Activated naive CD8-positive, alpha-beta T cell treated with anti-CD3 and anti-CD28 coated beads for 36 hours (primary cell): ENCODE results near the gene HOMER1. TPM values are rescaled to one million over a fixed set of nuclear protein-coding genes. Genes with fewer than 3 reads are reported as not detected.
"Not testable (repeated sequence)": the region's sequence is repeated elsewhere in the genome, so short reads cannot be mapped to it uniquely, and the experiment has no call there.

Source experiments
- DNase-seq: peaks from one replicate; pipeline ENCODE4 v3.0.0; 2021
- H3K27ac Mint-ChIP-seq: one replicate; pipeline ENCODE4 v1.8.0; 2022; ENCODE audit warnings: mild to moderate bottlenecking, moderate library complexity, mixed read lengths
- H3K27me3 Mint-ChIP-seq: one replicate; pipeline ENCODE4 v1.8.0; 2022; ENCODE audit warnings: mild to moderate bottlenecking, mixed read lengths
- H3K36me3 Mint-ChIP-seq: one replicate; pipeline ENCODE4 v1.8.0; 2021; ENCODE audit warnings: mild to moderate bottlenecking, mixed read lengths
- H3K4me1 Mint-ChIP-seq: one replicate; pipeline ENCODE4 v1.8.0; 2021; ENCODE audit warnings: mixed read lengths
- H3K4me3 Mint-ChIP-seq: one replicate; pipeline ENCODE4 v1.8.0; 2022; ENCODE audit warnings: mild to moderate bottlenecking, moderate library complexity, mixed read lengths
- H3K9me3 Mint-ChIP-seq: one replicate; pipeline ENCODE4 v1.8.0; 2022; ENCODE audit warnings: mixed read lengths
- total RNA-seq, 2 experiments: library from RNA; stranded (reverse); gene quantifications; one replicate each; pipeline ENCODE4 v1.2.3, GENCODE V29; 2021

HOMER1 gene
- total RNA-seq, 2 experiments from 2014 or later = 12.8 to 13.0 TPM

GRCh38 chr5:79386679-79387078 lies 127.3 kb downstream of the HOMER1 start:
- no peak overlapping the region for H3K27ac Mint-ChIP-seq
- H3K27me3 Mint-ChIP-seq = no peaks in the 10 kb centered on the region
- no peak overlapping the region for H3K4me3 Mint-ChIP-seq
- H3K36me3 Mint-ChIP-seq = peaks cover 38% of the 10 kb centered on the region
- H3K9me3 Mint-ChIP-seq = peaks cover 29% of the 10 kb centered on the region
- no peaks in the 10 kb centered on the region for H3K4me1 Mint-ChIP-seq
- DNase-seq = no peak

DNA sequence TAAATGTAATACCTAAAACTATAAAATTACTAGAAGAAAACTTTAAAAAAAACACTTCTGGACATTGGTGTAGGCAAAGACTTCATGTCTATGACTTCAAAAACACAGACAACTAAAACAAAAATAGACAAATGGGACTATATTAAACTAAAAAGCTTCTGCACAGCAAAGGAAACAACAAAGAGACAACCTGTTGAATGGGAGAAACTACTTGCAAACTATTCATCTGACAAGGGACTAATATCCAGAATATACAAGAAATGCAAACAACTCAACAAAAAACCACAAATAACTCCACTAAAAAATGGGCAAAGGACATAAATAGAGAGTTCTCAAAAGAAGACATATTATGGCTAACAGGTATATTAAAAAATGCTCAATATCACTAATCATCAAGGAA lies 128.8 kb downstream of the HOMER1 start:
- H3K4me3 Mint-ChIP-seq, H3K27me3 Mint-ChIP-seq, DNase-seq, H3K27ac Mint-ChIP-seq, H3K4me1 Mint-ChIP-seq: not testable (repeated sequence)
- peaks cover 47% of the 10 kb centered on the region for H3K36me3 Mint-ChIP-seq
- H3K9me3 Mint-ChIP-seq = peaks cover 35% of the 10 kb centered on the region

- Mint-ChIP-seq H3K4me1 (no peaks in the 10 kb centered on the region), H3K4me3 (no peak overlapping the region), H3K27ac (no peak overlapping the region), H3K27me3 (no peaks in the 10 kb centered on the region), H3K9me3 (peaks cover 24% of the 10 kb centered on the region), H3K36me3 (peaks cover 32% of the 10 kb centered on the region)
- no peak for DNase-seq
These were observed 135.3 kb downstream of the HOMER1 start for GRCh38 chr5:79378510-79379186.

- H3K27ac Mint-ChIP-seq = no peak overlapping the region
- no peak for DNase-seq
- no peaks in the 10 kb centered on the region for H3K9me3 Mint-ChIP-seq
- peaks cover 10% of the 10 kb centered on the region for H3K27me3 Mint-ChIP-seq
- no peaks in the 10 kb centered on the region for H3K4me1 Mint-ChIP-seq
- no peak overlapping the region for H3K4me3 Mint-ChIP-seq
- peaks cover 2% of the 10 kb centered on the region for H3K36me3 Mint-ChIP-seq
These were observed 156.5 kb downstream of the HOMER1 start for GRCh38 chr5:79357398-79357797.

DNA sequence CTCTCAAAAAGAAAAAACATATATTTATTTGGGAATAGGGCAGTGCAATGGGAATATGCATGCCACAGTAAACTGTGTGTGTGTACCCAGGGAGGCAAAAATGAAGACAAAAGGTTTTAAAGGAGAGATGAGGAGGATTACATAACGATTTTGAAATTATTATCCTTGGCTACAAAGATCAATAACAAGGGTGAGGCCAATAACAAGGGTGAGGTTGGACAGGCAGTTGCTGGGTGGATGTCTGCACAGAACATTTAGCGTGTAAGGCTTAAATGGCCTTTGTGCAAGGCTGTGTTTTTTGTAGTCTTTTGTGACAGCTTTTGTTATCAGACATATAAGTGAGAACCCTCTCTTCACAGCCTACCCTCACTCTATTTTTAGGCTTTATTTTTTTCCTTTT lies 164.1 kb downstream of the HOMER1 start:
- Mint-ChIP-seq H3K9me3 (no peaks in the 10 kb centered on the region), H3K4me1 (no peaks in the 10 kb centered on the region), H3K27me3 (no peaks in the 10 kb centered on the region), H3K27ac (no peak overlapping the region), H3K4me3 (no peak overlapping the region), H3K36me3 (no peaks in the 10 kb centered on the region)
- no peak for DNase-seq

DNA sequence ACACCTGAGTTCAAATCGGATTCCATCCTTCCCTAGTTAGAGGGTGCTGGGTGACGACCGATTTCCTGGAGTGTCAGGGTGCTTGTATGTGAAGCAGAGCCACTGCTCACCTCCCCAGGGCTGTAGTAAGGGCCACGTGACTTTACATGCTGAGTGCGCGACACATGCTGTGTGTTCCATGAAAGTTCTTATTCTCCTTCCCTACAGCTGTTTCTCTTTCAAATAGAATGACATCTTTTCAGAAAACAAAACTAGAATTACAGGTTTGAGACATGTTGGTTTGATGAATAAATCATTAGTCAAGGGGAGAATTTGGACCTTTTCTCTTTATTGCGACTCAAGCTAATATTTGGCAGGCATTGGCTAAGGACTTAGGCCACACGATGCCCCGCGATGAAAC lies 164.9 kb downstream of the HOMER1 start:
- H3K27ac Mint-ChIP-seq = no peak overlapping the region
- H3K4me3 Mint-ChIP-seq = no peak overlapping the region
- no peaks in the 10 kb centered on the region for H3K27me3 Mint-ChIP-seq
- H3K9me3 Mint-ChIP-seq = no peaks in the 10 kb centered on the region
- H3K36me3 Mint-ChIP-seq = no peaks in the 10 kb centered on the region
- no peak for DNase-seq
- no peaks in the 10 kb centered on the region for H3K4me1 Mint-ChIP-seq

DNA sequence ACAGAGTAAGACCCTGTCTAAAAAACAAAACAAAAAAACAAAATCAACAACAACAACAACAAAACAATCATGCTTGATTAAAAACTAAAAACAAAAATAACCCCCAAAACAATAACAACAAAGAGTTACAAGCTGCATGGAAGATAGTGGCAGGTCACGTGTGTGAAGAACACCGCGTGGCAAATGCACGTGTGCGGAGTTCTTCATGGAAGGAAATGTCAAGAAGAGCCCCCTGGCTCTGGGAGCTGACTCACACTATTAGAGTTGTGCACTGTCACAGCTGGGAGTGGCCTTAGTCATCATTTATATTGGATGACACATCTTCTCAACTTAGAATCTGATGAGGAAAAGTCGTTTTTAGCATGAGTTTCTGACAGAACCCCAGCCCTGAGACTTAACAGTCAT lies 167.5 kb downstream of the HOMER1 start:
- Mint-ChIP-seq H3K27ac (no peak overlapping the region), H3K36me3 (no peaks in the 10 kb centered on the region), H3K27me3 (peaks cover 4% of the 10 kb centered on the region), H3K4me1 (no peaks in the 10 kb centered on the region), H3K4me3 (no peak overlapping the region), H3K9me3 (no peaks in the 10 kb centered on the region)
- DNase-seq = no peak

GRCh38 chr5:79333852-79334557 lies 179.9 kb downstream of the HOMER1 start:
- peaks cover 6% of the 10 kb centered on the region for H3K9me3 Mint-ChIP-seq
- H3K27me3 Mint-ChIP-seq = peaks cover 13% of the 10 kb centered on the region
- H3K4me1 Mint-ChIP-seq = no peaks in the 10 kb centered on the region
- H3K4me3 Mint-ChIP-seq = no peak overlapping the region
- no peak for DNase-seq
- H3K36me3 Mint-ChIP-seq = no peaks in the 10 kb centered on the region
- H3K27ac Mint-ChIP-seq = no peak overlapping the region

- Mint-ChIP-seq H3K4me1 (no peaks in the 10 kb centered on the region), H3K27ac (no peak overlapping the region), H3K4me3 (no peak overlapping the region), H3K27me3 (peaks cover 4% of the 10 kb centered on the region), H3K9me3 (peaks cover 4% of the 10 kb centered on the region), H3K36me3 (no peaks in the 10 kb centered on the region)
- no peak for DNase-seq
These were observed 183.9 kb downstream of the HOMER1 start for GRCh38 chr5:79330071-79330470.

DNA sequence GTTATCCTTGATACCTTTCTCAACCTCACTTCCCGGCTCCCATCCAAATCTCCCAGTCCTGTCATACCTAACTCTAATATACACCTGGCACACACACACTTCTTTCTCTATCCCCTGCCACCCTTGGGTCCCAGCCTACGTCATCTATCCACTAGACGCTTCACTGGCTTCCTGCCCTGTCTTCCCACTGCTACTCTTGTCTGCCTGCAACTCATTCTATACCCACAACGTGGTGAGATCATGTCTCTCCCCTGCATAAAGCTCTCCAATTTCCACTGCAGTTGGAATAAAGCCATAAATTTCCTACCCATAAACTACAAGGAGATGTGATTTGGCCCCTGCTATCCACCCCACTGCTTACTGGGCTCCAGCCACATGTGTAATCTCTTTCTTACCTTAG lies 184.5 kb downstream of the HOMER1 start:
- Mint-ChIP-seq H3K36me3 (no peaks in the 10 kb centered on the region), H3K4me3 (no peak overlapping the region), H3K27me3 (no peaks in the 10 kb centered on the region), H3K9me3 (peaks cover 4% of the 10 kb centered on the region), H3K27ac (no peak overlapping the region), H3K4me1 (no peaks in the 10 kb centered on the region)
- DNase-seq = no peak

Other genes starting within 250 kb of the HOMER1 start
- gene TENT2, start 98.3 kb upstream of the HOMER1 start, total RNA-seq = 10 to 100 TPM; 68.1 to 73.1 TPM
- under 1 TPM; 0.16 to 0.29 TPM for gene CMYA5, start 175.7 kb upstream of the HOMER1 start, total RNA-seq